SK-N-MC (cell line): ENCODE measurements around the gene LAPTM5.

Source experiments
- EZH2 ChIP-seq: fragments of 200-600 bp; sonication (generic); IDR thresholded peaks from one replicate; pipeline ENCODE4 v1.6.1; 2017; ENCODE audit warnings: antibody characterized with exemption
- FOXP2 ChIP-seq: optimal IDR thresholded peaks from 2 replicates; pipeline ENCODE3; 2011; ENCODE audit warnings: mild to moderate bottlenecking, moderate library complexity; ENCODE audit not compliant: insufficient read depth; ENCODE audit errors: extremely low read length, control extremely low read depth
- POLR2AphosphoS5 ChIP-seq: IDR thresholded peaks from 2 replicates; pipeline ENCODE4 v1.6.1; 2012; ENCODE audit warnings: mild to moderate bottlenecking, low read depth, low read length, borderline replicate concordance

DNA sequence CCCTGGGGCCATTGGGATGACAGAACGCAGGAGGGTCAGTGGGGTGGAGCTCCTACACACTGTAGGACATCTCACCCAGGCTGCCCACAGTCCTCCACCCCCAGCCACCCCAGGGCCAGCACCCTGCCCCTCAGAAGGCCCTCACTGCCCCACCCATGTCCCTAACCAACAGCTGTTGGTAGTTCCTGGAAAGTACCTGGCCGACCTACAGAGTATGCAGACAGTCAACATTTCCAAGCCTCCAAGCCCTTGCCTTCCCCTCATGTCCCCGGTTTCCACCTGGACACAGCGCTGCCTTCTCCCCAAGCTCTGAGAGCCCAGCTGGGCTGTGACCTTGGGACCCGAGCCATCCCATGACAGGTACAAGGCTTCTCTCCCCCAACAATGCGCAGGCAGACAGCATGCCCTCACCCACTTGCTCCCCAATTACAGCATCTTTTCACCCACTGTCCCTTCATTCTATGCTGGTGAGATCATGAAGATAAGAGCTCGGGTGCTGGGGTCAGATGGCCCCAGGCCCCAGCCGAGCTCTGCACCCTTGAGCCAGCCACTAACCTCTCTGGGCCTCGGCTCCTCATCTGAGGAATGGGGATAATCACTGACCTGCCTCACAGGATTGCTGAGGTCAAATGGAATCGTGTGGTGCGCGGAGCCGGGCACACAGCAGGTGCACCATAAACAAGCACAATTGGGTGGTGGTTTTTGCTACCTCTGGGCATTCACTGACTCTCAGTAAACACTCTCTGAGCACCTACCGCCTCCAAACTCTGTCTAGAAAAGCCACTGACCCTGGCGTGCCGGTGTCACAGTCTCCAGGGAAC lies 11.2 kb downstream of the LAPTM5 start:
- no peak for TF ChIP-seq POLR2AphosphoS5
- TF ChIP-seq EZH2: no peak
- TF ChIP-seq FOXP2: no peak
